GM18508 (cell line): Measurements from ENCODE around the gene PPP1R3F.
"Not testable (repeated sequence)": the region's sequence is repeated elsewhere in the genome, so short reads cannot be mapped to it uniquely, and the experiment has no call there.

Experiments
- ATAC-seq: cut with Tn5 transposase; IDR thresholded peaks from one replicate; pipeline ENCODE4 v1.9.1; 2021; ENCODE audit warnings: moderate number of reproducible peaks; ENCODE audit not compliant: insufficient read depth, unreplicated experiment

PPP1R3F gene

GRCh38 chrX:49269010-49269766, 405 bp upstream of the PPP1R3F start:
- ATAC-seq = peak; percentile 86

GRCh38 chrX:49270249-49270921, 792 bp downstream of the PPP1R3F start:
- ATAC-seq = no peak

GRCh38 chrX:49271341-49271740, 1.7 kb downstream of the PPP1R3F start:
- ATAC-seq = no peak

DNA sequence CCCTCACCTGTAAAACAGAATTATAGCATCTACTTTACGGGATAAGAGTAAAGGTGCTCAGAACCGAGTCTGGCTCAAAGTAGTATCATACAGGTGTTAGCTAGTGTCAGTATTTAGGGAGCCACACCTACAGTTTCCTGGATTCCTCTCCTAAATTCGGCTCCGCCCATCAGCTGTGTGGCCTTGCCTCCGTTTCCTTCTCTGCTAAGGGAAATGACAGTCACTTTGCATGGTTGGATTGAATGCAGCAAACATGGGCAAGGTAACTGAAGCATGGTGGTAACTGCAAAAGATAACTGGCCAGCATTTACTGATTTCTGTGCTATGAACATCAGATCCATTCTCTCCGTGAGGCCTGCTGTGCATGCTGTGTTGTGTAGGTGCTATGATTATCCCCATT, 2.8 kb downstream of the PPP1R3F start:
- ATAC-seq = no peak

GRCh38 chrX:49273181-49273727, 3.7 kb downstream of the PPP1R3F start:
- no peak for ATAC-seq

GRCh38 chrX:49276207-49276606, 6.6 kb downstream of the PPP1R3F start:
- ATAC-seq = no peak

- ATAC-seq = no peak
Observed at GRCh38 chrX:49276671-49277534, 7.3 kb downstream of the PPP1R3F start.

DNA sequence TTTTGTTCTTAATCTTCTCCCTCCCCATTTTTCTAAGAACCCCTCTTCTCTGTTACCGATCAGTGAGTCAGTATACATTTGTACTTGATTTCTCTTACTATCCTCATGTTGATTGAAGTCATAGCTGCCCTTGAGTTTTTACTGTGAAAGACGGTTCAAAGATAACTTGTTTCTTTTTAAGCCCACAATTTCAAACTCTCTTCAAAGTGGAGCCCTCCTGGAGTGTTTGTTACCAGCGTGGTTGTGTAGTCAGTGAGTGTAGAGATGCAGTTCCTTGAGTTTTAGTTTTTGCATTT, 7.9 kb downstream of the PPP1R3F start:
- ATAC-seq = no peak

DNA sequence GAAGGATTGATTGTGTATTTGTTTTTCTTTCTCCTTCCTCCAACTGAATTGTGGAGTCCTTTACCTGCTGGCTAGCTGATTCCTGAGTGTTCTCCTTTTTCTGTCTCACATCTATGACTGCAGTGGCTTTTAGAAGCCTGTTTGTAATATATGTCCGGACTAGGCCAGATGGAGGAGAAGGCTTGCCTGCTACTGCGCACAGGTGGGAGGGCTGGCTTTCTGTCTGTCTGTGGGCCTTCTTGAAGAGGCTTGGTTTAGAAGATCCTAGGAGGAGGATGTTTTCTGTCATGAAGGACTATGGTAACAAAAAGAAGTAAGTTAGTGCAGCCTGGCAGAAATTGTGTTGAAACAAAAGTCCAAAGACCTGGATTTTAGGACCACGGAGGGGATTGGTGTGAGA, 8.5 kb downstream of the PPP1R3F start:
- ATAC-seq = no peak

DNA sequence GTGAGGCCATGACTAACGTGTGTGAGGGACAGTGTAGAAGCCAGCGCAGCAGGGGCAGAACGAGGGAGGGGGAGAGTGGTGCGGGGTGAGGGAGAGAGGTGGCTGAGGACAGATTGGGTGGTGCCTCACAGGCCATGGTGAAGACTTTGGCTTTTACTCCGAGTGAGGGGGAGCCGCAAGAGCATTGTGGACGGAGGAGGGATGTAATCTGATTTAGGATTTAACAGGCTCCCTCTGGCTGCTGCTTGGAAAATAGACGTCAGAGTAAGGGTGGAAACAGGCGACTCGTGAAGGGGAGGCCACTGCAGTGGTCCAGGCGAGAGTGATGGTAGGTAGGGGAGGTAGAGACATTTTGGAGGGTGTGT, 13.0 kb downstream of the PPP1R3F start:
- no peak for ATAC-seq

GRCh38 chrX:49284212-49284611, 14.6 kb downstream of the PPP1R3F start:
- ATAC-seq = no peak

DNA sequence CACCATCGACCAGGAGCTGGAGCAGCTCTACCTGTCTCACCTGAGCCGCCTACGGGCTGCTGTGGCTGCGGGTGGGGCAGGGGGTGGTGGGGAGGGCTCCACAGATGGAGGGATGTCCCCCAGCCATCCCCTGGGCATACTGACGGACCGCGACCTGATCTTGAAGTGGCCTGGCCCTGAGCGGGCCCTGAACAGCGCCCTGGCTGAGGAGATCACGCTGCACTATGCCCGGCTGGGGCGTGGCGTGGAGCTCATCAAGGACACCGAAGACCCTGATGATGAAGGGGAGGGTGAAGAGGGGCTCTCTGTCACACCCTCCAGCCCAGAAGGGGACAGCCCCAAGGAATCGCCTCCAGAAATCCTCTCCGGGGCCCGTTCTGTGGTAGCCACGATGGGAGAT, 16.5 kb downstream of the PPP1R3F start:
- no peak for ATAC-seq

DNA sequence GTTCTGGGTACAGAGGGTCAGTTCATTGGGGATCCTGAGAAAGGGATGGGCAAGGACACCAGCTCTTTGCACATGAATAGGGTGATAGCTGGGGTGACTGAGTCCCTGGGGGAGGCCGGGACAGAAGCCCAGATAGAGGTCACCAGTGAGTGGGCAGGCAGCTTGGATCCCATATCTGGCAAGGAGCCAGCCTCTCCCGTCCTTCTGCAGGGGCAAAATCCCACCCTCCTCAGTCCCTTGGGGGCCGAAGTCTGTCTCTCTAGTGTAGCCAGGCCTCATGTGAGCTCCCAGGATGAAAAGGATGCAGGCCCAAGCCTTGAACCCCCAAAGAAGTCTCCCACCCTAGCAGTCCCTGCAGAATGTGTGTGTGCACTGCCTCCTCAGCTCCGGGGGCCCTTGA, 17.0 kb downstream of the PPP1R3F start:
- no peak for ATAC-seq

DNA sequence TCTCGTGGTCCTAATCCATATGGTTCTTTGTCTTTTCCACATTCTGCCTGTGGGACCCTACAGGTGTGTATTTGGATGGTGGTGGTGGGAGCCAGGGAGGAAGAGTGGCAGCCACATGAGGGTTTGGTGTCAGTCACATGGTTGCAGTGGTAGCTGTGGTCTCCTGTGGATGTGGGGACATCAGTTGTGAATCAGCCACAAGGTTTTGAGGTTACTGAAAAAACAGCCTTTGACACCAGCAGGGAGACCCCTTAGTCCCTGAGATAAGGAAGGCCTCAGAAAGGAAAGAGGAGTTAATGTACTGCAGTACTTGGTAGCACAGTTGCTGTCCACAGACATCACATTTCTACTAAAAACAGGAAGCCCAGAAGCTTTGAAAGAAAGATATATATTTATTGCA, 18.1 kb downstream of the PPP1R3F start:
- no peak for ATAC-seq

DNA sequence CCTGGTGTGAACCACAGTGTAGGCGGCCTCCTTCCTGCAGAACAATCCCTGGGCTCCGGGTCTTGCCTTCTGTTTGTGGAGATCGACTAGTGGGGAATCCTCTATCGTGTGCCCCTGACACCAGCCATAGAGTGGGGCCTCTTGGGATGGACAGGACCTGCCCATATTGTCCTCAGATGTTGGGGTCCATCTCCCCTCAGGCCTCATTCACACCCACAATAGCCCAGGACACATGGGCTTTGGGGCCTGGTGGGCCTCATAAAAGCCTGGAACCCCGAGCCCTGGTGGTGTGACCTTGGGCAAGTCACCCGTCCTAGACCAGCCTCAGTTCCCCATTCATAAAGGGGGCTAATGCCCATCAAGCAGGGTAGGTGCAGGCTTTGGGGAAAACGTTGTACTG, 20.6 kb downstream of the PPP1R3F start:
- ATAC-seq = no peak

- ATAC-seq = no peak
Observed at GRCh38 chrX:49291615-49292337, 22.2 kb downstream of the PPP1R3F start.

DNA sequence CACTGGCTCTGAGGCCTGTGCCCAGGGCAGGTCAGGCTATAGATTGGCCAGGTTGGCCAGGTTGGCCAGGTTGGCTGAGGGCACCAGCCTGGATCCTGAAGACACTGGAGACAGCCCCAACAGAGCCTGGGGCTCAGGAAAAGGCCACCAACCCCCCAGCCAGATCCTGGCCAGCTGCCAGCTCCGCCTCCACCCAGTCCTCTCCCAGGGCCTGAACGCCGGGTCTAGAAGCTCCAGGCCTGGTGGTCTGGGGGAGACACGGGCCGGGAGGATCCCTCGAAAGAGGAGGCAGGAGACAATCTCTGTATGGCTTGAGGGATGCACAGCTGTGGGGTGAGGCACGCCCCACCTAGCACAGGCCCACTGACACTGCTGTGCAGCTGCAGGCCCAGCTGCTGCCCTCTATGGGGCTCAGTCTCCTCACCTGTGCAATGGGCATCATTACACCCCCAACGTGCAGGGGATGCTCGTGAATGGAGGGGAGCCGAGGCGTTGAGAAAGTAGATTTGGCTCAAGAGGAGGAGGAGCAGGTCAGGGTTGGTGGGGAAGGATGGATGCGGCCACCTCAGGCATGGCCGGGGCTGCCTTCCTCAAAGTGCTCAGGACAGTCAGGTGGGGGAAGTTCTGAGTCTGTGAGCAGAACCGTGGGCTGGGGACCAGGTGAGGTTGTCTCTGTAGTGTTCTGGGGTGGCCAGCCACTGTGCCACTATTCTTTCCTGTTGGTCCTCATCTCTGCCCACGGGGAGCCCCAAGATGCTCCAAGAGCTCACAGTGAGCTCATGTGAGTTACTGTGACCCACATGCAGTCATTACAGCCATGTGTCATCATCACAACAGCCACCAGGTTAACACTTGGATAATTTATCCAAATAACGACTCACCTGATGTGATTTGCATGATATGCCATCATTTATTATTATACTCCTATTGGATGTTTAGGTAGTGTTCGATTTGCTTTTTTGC, 23.1 kb downstream of the PPP1R3F start:
- no peak for ATAC-seq

DNA sequence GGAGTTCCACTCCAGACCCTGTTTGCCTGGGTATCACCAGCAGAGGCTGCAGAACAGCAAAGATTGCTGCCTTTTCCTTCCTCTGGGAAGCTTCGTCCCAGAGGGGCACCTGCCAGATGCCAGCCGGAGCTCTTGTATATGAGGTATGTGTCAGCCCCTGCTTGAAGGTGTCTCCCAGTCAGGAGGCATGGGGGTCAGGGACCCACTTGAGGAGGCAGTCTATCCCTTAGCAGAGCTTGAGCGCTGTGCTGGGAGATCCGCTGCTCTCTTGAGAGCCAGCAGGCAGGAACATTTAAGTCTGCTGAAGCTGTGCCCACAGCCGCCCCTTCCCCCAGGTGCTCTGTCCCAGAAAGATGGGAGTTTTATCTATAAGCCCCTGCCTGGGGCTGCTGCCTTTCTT, 29.7 kb downstream of the PPP1R3F start:
- not testable (repeated sequence) for ATAC-seq

- no peak for ATAC-seq
Observed at GRCh38 chrX:49300703-49301102, 31.1 kb downstream of the PPP1R3F start.
